Panc1 (cell line): ENCODE results near the gene LGR5. TPM values are rescaled to one million over a fixed set of nuclear protein-coding genes. Genes with fewer than 3 reads are reported as not detected.

Experiments used
- ATAC-seq: fragments of 200-7000 bp; cut with Tn5 transposase; 2 replicates; pipeline ENCODE4 v1.9.1; 2020; ENCODE audit warnings: mild to moderate bottlenecking, moderate library complexity
- BruUV-seq: library from RNA; stranded (reverse); fragments of 400-500 nt; replicated peaks from 2 replicates; lab custom pipeline; 2021; lab: Mats Ljungman, UMichigan
- CTCF ChIA-PET: fragments of 300-600 bp; sonication (Branson Sonifier 250); formaldehyde crosslinking; loops from one replicate; lab custom pipeline; 2022; ENCODE audit warnings: antibody characterized with exemption; lab: Charles Lee
- POLR2A ChIA-PET: fragments of 300-600 bp; sonication (Branson Sonifier 250); formaldehyde crosslinking; loops from one replicate; lab custom pipeline; 2022; ENCODE audit warnings: antibody characterized with exemption; lab: Charles Lee
- DNase-seq: peaks from one replicate; pipeline ENCODE4 v3.0.0-alpha.2; 2010; ENCODE audit warnings: low read depth, low spot score
- H3K27ac ChIP-seq: 2 replicates; pipeline ENCODE4 v1.5.1; 2011; ENCODE audit warnings: mild to moderate bottlenecking, low read length, inconsistent platforms
- H3K27me3 ChIP-seq: fragments of 200-500 bp; sonication (Bioruptor generic); 2 replicates; pipeline ENCODE4 v1.6.0; 2014; ENCODE audit warnings: low read length, inconsistent platforms; ENCODE audit not compliant: control insufficient read depth, insufficient read depth
- H3K36me3 ChIP-seq: fragments of 200-500 bp; sonication (Bioruptor generic); 2 replicates; pipeline ENCODE4 v1.5.1; 2014; ENCODE audit warnings: inconsistent platforms, mild to moderate bottlenecking, low read length, moderate library complexity; ENCODE audit not compliant: control insufficient read depth, insufficient read depth
- H3K4me1 ChIP-seq: 2 replicates; pipeline ENCODE4 v1.5.1; 2011; ENCODE audit warnings: inconsistent platforms, mild to moderate bottlenecking, low read length, moderate library complexity; ENCODE audit not compliant: control insufficient read depth, insufficient read depth
- H3K4me3 ChIP-seq, 2 experiments: 2 replicates each; pipeline ENCODE4 v1.5.1; 2011 to 2012; ENCODE audit warnings: low read depth in 2 of 2, low read length in 2 of 2, mild to moderate bottlenecking in 2 of 2, inconsistent platforms in 1 of 2, moderate library complexity in 1 of 2
- H3K9me3 ChIP-seq: fragments of 200-500 bp; sonication (Bioruptor generic); 2 replicates; pipeline ENCODE4 v1.5.1; 2014; ENCODE audit warnings: low read depth, mild to moderate bottlenecking, inconsistent platforms, low read length, moderate library complexity; ENCODE audit not compliant: control insufficient read depth, insufficient read depth
- POLR2AphosphoS5 ChIP-seq: IDR thresholded peaks from 2 replicates; pipeline ENCODE4 v1.6.1; 2012; ENCODE audit warnings: mild to moderate bottlenecking, low read depth, low read length, moderate library complexity
- SIN3A ChIP-seq: IDR thresholded peaks from 2 replicates; pipeline ENCODE4 v1.6.1; 2012; ENCODE audit warnings: low read depth, mild to moderate bottlenecking, low read length, moderate library complexity, borderline replicate concordance; ENCODE audit not compliant: insufficient read depth
- TCF7L2 ChIP-seq: IDR thresholded peaks from 2 replicates; pipeline ENCODE4 v1.6.1; 2011; ENCODE audit warnings: mild to moderate bottlenecking, low read depth, low read length, inconsistent platforms
- in situ Hi-C: cut with HindIII; loops from 2 replicates; pipeline ENCODE4 v1.10.0; 2016; ENCODE audit warnings: low sequenced_read_pairs, low pct_unique_long_range_greater_than_20kb
- intact Hi-C: fragments of 100-400 bp; cut with micrococcal nuclease; formaldehyde crosslinking; loops from one replicate; pipeline ENCODE4 v1.10.0; 2022; ENCODE audit not compliant: unreplicated experiment
- total RNA-seq: library from RNA; stranded (reverse); gene quantifications from one replicate; pipeline ENCODE4 v1.2.1, GENCODE V29; 2021; ENCODE audit not compliant: unreplicated experiment
- TF ChIP-seq, protein P1 (sequence below), 2 experiments: IDR thresholded peaks; 2 replicates each; pipeline ENCODE4 v1.6.1; 2011 to 2012; ENCODE audit warnings: low read depth in 2 of 2, control low read depth in 1 of 2, low read length in 1 of 2, mild to moderate bottlenecking in 1 of 2, moderate library complexity in 1 of 2; ENCODE audit not compliant: insufficient read depth in 1 of 2
- TF ChIP-seq, protein P2 (sequence below): fragments of 450-650 bp; IDR thresholded peaks from 2 replicates; pipeline ENCODE4 v1.5.1; 2017; ENCODE audit warnings: mild to moderate bottlenecking

LGR5 gene
- total RNA-seq, 1 experiment from 2014 or later, result 1.9 TPM

DNA sequence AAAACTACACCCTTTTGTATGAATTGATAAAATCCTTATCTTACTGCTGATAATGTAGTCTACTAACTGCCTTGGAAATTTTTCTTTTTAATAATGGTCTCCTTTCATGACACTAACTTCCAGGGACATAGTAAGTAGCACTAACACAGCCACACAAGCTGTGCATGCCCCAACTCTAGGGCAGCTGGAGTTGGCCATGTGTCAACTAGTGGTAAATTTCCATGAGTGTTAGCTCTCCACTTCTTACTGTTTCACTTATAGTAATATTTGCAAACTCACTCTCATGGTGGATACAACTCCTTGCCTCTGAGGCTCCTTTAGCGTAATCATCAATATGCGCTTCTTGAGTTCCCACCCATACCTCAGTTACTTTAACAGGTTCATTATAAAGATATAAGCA lies 38.0 kb downstream of the LGR5 start:
- Histone ChIP-seq H3K9me3 (no peaks in the 10 kb centered on the region), H3K4me1 (no peaks in the 10 kb centered on the region), H3K27ac (no peak overlapping the region), H3K27me3 (peaks cover 4% of the 10 kb centered on the region; the same call in 1 of the 2 replicates), H3K36me3 (no peaks in the 10 kb centered on the region), H3K4me3 (no peak overlapping the region)
- in situ Hi-C loops, result no loop called here
- intact Hi-C loops, result no loop called here
- ChIA-PET POLR2A (no interaction called here), CTCF (no interaction called here)
- DNase-seq (no peak), ATAC-seq (no peak)
- no peak for TF ChIP-seq SIN3A
- TF ChIP-seq POLR2AphosphoS5, result no peak
- TF ChIP-seq, protein P1, sequence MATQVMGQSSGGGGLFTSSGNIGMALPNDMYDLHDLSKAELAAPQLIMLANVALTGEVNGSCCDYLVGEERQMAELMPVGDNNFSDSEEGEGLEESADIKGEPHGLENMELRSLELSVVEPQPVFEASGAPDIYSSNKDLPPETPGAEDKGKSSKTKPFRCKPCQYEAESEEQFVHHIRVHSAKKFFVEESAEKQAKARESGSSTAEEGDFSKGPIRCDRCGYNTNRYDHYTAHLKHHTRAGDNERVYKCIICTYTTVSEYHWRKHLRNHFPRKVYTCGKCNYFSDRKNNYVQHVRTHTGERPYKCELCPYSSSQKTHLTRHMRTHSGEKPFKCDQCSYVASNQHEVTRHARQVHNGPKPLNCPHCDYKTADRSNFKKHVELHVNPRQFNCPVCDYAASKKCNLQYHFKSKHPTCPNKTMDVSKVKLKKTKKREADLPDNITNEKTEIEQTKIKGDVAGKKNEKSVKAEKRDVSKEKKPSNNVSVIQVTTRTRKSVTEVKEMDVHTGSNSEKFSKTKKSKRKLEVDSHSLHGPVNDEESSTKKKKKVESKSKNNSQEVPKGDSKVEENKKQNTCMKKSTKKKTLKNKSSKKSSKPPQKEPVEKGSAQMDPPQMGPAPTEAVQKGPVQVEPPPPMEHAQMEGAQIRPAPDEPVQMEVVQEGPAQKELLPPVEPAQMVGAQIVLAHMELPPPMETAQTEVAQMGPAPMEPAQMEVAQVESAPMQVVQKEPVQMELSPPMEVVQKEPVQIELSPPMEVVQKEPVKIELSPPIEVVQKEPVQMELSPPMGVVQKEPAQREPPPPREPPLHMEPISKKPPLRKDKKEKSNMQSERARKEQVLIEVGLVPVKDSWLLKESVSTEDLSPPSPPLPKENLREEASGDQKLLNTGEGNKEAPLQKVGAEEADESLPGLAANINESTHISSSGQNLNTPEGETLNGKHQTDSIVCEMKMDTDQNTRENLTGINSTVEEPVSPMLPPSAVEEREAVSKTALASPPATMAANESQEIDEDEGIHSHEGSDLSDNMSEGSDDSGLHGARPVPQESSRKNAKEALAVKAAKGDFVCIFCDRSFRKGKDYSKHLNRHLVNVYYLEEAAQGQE (IDR thresholded peaks at IDR 0.05; ENCODE audit: insufficient read depth in 1 of 2, low read depth in 2 of 2, low read length in 1 of 2), result no peak
- BruUV-seq, result no TSS peak

DNA sequence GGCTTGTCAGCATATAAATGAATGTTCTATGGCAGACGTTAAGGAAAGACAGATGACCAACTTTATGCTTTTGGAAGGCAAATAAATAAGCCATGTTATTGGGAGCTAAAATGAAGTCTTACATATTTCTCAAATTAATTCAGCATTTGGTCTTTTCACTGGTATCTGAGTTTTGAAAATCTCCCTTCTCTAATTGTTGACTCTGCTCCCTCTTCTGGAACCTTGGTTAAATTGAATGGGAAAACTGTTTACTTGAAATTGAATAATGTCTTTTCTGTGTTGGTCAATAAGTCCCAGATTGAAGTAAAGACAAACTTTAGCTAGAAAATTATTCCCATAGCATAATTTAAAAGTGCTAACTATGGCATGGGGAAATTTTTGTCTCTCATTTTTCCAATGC lies 38.7 kb downstream of the LGR5 start:
- CTCF ChIA-PET, result no interaction called here
- H3K27ac ChIP-seq, result no peak overlapping the region
- BruUV-seq, result no TSS peak

More for the DNA sequence above, 38.7 kb downstream of the LGR5 start:
- Histone ChIP-seq H3K9me3 (no peaks in the 10 kb centered on the region), H3K27me3 (peaks cover 4% of the 10 kb centered on the region; the same call in 1 of the 2 replicates), H3K36me3 (no peaks in the 10 kb centered on the region), H3K4me1 (no peaks in the 10 kb centered on the region), H3K4me3 (no peak overlapping the region)
- in situ Hi-C loops, result no loop called here
- ATAC-seq, result no peak
- no peak for DNase-seq
- POLR2A ChIA-PET, result no interaction called here
- intact Hi-C loops, result no loop called here
- no peak for TF ChIP-seq SIN3A
- TF ChIP-seq, protein P1 (IDR thresholded peaks at IDR 0.05; ENCODE audit: insufficient read depth in 1 of 2, low read depth in 2 of 2, low read length in 1 of 2), result no peak
- TF ChIP-seq, protein P2, sequence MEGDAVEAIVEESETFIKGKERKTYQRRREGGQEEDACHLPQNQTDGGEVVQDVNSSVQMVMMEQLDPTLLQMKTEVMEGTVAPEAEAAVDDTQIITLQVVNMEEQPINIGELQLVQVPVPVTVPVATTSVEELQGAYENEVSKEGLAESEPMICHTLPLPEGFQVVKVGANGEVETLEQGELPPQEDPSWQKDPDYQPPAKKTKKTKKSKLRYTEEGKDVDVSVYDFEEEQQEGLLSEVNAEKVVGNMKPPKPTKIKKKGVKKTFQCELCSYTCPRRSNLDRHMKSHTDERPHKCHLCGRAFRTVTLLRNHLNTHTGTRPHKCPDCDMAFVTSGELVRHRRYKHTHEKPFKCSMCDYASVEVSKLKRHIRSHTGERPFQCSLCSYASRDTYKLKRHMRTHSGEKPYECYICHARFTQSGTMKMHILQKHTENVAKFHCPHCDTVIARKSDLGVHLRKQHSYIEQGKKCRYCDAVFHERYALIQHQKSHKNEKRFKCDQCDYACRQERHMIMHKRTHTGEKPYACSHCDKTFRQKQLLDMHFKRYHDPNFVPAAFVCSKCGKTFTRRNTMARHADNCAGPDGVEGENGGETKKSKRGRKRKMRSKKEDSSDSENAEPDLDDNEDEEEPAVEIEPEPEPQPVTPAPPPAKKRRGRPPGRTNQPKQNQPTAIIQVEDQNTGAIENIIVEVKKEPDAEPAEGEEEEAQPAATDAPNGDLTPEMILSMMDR, result no peak; the same call in 1 of the 2 replicates
- no peak for TF ChIP-seq POLR2AphosphoS5
- no peak for TF ChIP-seq TCF7L2
